Heart left ventricle (tissue), 13 donors: ENCODE data around the gene C20orf202.

ENCODE experiments used
- POLR2A ChIP-seq, 2 donors: fragments of 450-650 bp; IDR thresholded peaks; one replicate each; pipeline ENCODE4 v1.6.1; 2017; ENCODE audit warnings: antibody characterized with exemption in 2 of 2, mild to moderate bottlenecking in 2 of 2, moderate library complexity in 2 of 2
- TF ChIP-seq, protein P1 (sequence below), 12 donors: fragments of 200-600 bp; sonication (generic) in 4 of 12; IDR thresholded peaks; one replicate each; pipeline versions ENCODE4 v1.5.0 to v1.8.0; 2018 to 2022; ENCODE audit warnings: antibody characterized with exemption in 12 of 12, mild to moderate bottlenecking in 5 of 12
- donor health status: ischemic (EF 13 %, LVEDD 7.1; RV severe dilation, severe dysfunction).
- donor health status: DM: no; HTN: yes; CAD: no.
- donor health status: DM: no; HTN: no; CAD: no.
- donor health status: ischemic (EF 25% LVEDD 6.9; RV normal size, moderate dysfunction).
- donor health status: ischemic (EF 25% LVEDD 5.7; RV mildly dilated, moderate dysfunction).
- donor health status: ischemic (EF 35%, LVEDD 5.7; RV mildly dilated, moderate dysfunction).
- donor health status: nonischemic (EF 11% LVEDD 7.7; RV severe dilation, severe dysfunction).
- donor health status: DM: yes; HTN: yes; CAD: no.
- donor health status: PGD.
- donor health status: ischemic (EF 29% LVEDD 5.4; RV normal size, mild dysfunction).
- donor health status: nonischemic (EF 23%, LVEDD 6.1; RV moderate dilation, normal function).

DNA sequence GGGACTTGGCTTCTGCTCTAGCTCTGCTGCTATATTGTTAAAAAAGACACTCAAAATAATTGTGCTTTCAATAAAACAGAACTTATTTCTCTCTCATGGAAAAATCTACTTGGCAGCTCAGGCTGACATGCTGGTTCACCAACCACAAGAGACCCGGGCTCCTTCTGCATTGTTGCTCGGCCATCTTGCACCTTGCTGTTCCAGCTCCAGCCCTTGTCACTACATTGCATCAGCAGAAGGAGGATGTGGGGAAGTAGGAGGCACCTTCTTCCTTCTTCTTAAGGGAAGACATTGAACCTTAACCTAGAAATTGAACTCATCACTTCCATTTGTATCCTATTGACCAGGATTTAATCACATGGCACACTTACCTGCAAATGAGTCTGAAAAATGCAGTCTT is 6.6 kb upstream of the C20orf202 start:
- TF ChIP-seq, protein P1, sequence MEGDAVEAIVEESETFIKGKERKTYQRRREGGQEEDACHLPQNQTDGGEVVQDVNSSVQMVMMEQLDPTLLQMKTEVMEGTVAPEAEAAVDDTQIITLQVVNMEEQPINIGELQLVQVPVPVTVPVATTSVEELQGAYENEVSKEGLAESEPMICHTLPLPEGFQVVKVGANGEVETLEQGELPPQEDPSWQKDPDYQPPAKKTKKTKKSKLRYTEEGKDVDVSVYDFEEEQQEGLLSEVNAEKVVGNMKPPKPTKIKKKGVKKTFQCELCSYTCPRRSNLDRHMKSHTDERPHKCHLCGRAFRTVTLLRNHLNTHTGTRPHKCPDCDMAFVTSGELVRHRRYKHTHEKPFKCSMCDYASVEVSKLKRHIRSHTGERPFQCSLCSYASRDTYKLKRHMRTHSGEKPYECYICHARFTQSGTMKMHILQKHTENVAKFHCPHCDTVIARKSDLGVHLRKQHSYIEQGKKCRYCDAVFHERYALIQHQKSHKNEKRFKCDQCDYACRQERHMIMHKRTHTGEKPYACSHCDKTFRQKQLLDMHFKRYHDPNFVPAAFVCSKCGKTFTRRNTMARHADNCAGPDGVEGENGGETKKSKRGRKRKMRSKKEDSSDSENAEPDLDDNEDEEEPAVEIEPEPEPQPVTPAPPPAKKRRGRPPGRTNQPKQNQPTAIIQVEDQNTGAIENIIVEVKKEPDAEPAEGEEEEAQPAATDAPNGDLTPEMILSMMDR (IDR thresholded peaks at IDR 0.05): no peak
- no peak for TF ChIP-seq POLR2A (IDR thresholded peaks at IDR 0.05)
